RCC 7860 (cell line): Measurements from ENCODE around the gene CCR5.

Experiments used
- DNase-seq: peaks from one replicate; pipeline ENCODE4 v3.0.0-alpha.2; 2015; ENCODE audit warnings: low spot score
- FAIRE-seq: peaks from 2 replicates; lab custom pipeline; 2012; peaks lifted over from hg19 to GRCh38; lab: Jason Lieb, UNC

The CCR5 gene

DNA sequence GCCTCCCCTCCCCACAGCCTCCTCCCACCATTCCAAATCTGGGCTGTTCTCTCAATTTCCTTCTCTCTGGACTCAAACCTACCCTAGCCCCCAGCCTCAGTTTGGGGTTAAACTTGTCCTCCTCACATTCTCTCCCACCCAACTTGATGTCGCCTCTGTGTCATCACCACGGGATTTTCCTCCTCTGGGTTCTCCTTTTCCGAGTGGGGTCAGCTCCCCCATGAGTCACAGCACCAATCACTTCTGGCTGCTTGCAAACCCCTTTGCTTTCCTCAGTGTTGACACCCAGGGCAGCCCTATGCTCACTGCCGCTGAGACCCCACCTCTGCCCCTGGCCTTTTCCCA, 35.7 kb downstream of the CCR5 start:
- DNase-seq (no peak), FAIRE-seq (no peak)

DNA sequence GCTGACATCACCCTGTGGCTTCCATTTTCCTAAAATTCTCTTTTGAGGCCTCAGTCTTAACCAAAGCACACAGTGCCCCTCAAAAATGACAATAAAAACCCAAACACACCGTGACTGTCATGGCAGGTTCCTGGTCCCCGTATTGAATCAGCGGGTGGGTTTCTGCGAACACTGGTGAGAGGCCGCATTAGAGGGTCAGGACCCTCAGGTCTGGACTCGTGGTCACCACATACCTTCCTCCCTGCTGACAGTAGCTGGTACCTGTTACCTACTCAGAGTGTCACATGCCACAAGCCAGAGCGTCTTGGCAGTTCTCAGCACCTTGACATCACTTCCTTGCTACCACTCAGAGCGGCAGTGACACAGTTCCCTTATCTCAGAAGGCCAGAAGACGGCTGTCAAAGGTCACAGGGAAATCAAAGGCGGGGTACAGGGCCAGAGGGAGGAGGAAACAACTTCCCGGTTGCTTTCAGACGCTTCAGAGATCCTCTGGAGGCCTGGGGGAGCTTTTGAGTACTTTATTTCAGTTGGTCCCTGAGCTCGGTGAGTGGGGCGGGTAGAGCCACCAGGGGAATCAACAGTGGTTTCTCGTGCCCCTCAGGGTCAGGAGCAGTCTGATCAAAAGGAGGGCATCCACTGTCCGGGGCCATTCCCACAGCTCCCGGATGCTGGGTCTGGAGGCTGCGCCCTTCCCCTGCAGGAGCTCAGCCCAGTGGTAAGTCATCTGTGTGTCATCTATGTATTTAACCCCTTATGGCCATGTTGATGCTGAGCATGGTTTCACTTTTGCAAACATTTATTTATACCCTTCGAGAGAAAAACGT, 36.3 kb downstream of the CCR5 start, which contains the start of the genes CCR5AS and CCRL2:
Gene CCR5AS (minus strand): TSS at position 279 of the 824 bp plus-strand sequence.
Gene CCRL2 (plus strand): TSS at position 472 of the 824 bp plus-strand sequence. CDS start 821 bp downstream, outside the sequence.
- FAIRE-seq = no peak
- DNase-seq = peak; percentile 61

DNA sequence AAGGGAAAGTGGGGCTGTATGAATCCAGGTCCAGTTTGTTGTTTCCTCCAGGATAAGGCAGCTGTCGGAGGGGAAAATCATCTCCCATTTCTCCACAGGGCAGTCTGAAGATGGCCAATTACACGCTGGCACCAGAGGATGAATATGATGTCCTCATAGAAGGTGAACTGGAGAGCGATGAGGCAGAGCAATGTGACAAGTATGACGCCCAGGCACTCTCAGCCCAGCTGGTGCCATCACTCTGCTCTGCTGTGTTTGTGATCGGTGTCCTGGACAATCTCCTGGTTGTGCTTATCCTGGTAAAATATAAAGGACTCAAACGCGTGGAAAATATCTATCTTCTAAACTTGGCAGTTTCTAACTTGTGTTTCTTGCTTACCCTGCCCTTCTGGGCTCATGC, 37.2 kb downstream of the CCR5 start:
- FAIRE-seq (no peak), DNase-seq (no peak)

DNA sequence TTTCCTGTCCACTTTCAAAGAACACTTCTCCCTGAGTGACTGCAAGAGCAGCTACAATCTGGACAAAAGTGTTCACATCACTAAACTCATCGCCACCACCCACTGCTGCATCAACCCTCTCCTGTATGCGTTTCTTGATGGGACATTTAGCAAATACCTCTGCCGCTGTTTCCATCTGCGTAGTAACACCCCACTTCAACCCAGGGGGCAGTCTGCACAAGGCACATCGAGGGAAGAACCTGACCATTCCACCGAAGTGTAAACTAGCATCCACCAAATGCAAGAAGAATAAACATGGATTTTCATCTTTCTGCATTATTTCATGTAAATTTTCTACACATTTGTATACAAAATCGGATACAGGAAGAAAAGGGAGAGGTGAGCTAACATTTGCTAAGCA, 38.1 kb downstream of the CCR5 start:
- FAIRE-seq (no peak), DNase-seq (no peak)

DNA sequence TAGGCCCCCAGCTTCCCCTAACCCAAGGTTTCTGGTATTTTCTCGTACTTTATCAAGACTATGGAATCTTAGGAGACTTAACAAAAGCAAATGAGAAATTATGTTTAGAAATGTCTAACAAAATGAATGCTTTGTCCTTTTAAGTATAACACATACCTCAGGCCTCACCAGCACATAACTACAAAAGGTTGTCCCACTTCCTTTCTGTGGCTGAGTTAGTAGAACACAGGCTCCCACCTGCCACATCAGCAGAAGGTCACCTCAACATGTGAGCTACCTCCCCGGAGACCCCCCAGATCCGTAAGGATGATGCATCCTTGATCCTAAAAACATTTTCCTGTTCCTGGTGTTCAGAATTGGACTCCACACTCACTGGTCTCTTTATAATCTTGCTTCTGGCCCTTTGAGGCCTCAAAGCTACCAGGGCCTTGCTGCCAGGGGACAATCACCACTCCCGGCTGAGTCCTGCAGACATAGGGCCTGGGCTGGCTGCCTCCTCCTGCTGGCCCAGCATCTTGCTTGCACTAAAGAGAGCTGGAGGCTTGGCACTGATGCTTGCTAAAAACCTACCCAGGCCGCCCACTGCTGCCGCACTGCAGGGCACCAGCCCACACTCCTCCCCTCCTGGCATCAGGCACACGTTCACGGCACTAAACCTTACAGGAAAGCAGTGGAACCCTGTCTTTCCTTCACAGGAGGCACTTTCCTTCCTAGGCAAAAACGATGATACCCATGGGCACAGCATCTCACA, 39.2 kb downstream of the CCR5 start:
- no peak for DNase-seq
- FAIRE-seq = no peak

DNA sequence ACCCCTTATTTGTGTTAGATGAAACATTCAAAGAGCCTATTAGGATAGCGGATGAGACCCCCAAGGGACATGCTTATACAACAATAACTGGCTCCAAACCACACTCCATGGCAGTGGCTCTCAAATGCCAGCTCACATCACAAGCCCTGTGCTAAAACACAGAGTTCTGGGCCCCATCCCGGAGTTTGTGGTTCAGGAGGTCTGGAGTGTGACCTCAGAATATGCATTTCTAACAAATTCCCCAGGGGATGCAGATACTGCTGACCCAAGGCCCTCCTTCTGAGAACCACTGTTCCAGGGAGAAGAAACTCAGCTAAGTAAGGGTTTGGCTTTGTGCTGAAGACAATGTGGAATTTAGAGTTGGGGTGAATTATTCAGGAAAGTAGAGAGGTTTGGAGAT, 39.9 kb downstream of the CCR5 start:
- FAIRE-seq (no peak), DNase-seq (no peak)

DNA sequence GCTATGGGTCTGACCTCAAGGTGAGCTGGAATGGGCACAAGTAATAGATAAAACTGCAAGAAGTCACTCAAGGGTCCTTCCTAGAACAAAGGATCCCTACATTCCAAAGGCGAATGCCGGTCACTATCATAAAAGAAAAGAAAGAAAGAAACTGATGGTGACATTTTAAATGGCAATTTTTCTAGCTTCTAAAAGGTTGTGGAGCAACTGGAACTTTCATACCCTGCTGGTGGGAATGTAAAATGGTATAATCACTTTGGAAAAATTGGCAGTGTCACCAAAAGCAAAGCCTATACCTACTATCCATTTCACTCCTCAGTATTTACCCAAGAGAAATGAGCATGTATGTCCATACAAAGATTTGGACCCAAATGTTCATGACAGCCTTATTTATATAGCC, 40.5 kb downstream of the CCR5 start:
- FAIRE-seq = no peak
- no peak for DNase-seq

DNA sequence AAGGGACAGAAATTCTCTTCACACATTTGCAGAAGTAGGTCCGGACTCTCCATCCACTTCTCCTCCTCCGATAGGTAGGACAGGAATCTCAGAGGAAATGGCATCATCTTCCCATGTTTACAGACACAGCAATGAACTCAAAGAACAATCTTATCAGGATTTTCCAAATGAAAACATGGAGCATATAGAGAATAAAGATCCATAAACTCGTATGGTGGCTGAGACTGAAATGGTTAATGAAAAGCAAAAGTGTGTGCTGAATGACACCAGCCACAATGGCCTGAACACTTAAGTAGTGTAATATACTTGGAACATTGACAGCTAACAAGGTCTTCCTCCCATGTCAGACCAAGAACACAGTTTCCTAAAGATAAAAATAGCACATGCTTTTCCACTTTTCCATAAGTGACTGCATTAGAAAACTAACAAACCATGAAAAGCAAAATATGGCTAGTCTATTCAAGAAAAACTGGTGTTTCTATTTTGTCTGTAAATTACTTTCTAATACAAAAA, 42.1 kb downstream of the CCR5 start:
- no peak for DNase-seq
- FAIRE-seq = no peak

DNA sequence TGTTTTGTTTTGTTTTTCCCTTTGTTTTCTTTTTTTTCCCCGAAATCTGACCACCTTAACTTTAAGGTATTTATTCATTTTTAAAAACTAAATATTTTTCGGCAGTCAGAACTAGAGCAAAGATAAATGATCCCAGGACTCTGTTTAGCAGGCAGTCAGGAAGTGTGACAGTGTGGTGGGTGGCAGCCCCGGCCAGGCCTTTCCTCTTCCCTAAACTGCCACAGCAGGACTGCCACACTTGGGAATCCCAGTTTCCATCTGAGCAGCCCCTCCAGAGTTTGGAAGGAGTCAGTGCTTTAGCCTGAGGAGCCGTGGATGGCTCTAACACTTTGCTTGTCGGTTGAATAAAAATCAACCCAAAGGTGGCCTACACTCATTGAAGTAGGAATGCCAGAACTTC, 43.2 kb downstream of the CCR5 start:
- DNase-seq (no peak), FAIRE-seq (no peak)

DNA sequence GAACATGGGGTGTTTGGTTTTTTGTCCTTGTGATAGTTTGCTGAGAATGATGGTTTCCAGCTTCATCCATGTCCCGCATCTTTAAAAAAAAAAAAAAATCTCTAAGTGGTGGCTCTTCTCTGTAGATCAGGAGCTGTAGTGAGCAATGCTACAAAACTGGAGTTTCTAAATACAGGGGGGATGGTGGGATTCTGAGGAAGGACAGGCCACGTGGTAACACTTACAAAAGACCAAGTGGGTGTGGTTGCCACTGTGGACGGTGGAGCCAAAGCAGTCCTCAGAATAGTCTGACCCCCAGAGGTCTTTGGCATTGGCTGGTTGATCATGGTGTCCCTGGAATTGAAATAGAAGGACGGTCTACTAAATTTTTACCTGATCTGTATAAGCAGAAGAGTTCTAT, 44.0 kb downstream of the CCR5 start:
- DNase-seq (no peak), FAIRE-seq (no peak)

DNA sequence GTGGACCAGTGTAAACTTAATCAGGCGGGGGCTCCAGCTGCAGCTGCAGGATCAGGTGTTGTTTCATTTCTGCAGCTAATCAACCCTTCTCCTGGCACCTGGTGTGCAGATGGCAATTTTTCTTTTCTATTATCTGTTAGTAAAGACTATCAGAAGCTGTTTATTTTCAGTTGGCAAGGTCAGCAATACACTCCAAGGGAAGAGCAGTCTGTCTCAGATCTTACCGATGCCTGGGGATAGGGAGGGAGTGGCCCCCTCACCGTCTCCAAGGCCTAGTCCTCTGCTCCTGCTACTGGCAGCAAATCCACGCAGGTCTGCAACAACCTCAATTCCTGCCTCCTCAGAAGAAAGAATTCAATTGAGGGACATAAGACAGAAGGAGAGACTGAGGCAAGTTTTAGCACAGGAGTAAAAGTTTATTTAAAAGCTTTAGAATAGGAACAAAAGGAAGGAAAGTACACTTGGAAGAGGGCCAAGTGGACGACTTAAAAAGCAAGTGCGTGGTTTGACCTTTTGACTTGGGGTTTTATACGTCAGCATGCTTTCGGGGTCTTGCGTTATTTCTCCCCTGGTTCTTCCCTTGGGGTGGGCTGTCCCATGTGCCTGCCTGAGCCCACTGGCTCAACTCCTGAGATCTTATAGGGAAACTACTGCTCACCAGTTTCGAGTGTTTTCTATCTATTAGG, 45.5 kb downstream of the CCR5 start:
- DNase-seq (no peak), FAIRE-seq (no peak)

DNA sequence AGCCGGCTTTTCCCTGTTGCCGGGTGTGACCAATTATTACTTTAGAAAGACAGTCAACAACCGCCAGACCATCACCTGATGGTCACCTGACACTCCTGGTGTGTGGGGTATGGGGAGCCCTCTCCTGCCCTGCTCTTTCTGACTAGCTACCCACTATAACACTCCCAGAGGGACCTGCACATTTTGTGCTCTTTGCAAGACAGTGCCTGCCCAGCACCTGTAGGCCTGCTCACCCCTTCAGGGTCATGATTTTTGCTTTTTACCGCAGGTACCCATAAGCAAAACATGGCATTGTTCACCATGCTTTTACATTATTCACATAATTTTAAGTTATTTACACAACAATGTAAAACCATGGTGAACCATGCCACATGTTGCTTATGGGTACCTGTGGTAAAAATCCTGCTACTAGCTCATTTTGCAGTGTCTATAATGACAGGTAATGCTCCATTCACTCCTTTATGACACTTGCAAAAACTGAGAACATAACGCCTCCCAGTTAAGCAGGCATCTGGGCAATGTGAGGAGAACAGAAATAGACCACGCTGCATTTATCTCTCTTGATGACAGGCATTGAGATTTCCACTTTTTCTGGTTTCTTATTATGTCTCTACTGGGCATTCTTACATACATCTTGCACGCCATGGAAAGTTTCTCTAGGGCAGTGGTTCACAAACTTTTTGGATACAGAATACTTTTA, 46.2 kb downstream of the CCR5 start:
- FAIRE-seq (no peak), DNase-seq (no peak)

DNA sequence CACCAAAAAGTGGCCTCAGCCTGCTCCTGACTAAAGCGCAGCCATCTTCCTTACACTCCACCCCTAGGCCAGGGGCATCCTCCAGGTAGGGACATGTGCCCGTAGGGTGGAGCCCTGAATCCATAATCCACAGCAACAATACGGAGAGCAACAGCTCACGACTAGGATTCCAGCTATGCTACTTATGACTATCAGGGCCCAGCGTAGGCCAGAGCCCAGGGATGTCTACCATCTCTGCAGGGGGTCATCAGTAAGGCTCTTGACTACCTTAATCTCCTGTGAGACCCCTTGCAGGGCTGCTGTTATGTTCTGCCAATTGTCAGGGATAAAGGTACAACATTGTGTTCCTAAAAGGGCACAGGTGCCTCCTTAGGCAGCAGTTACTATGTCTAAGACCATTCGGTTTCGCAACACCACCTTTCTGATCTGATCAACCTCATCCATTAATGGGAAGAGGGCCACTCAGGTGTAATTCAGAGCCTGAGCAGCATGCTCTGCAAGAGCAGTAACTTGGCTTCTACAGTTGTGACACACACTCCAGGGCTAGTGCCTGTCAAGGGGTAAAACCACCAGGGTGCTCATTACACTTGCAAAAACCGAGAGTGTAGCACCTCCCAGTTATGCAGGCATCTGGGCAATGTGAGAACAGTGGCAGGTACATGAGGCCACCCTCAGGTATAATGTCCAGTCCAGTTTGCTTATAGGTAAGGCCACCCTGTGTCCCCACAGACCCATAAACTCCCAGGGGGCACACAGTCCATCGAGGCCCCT, 47.3 kb downstream of the CCR5 start:
- no peak for FAIRE-seq

DNA sequence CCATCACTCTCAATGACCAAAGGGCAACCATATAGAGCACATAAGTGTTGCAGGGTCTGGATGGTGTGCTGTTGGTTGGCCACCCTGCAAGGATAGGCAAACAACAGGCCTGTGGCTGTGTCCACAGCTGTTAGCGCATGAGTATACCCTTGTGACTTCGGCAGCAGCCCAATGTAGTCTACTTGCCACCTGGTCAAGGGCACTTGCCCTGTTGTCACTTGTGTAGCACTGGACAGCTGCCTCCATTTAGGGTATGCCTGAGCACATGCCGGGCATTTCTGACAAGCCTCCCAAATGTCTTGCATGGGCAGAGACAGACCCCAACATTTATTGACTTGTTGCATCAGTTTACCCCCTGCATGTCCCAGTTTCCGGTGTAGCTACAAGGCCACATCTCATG, 49.1 kb downstream of the CCR5 start:
- FAIRE-seq (no peak), DNase-seq (no peak)

More for the DNA sequence above, 47.3 kb downstream of the CCR5 start:
- no peak for DNase-seq

DNA sequence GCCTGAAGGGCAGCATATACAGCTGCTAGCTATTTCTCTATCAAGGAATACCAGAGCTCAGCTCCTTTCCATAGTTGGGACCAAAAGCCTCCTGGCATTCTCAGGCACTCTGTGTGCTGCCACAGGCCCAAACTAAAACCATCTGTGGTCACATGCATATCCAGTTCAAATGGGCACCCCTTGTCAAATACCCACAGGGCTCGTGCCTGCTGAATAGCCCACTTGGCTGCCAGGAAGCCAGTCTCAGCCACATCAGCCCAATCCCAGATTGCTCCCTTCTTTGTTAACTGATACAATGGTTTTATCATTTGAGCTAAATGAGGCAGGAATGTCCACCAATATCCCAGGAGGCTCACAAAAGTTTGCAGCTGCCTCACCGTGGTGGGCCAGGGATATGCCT, 50.2 kb downstream of the CCR5 start:
- no peak for FAIRE-seq
- no peak for DNase-seq

DNA sequence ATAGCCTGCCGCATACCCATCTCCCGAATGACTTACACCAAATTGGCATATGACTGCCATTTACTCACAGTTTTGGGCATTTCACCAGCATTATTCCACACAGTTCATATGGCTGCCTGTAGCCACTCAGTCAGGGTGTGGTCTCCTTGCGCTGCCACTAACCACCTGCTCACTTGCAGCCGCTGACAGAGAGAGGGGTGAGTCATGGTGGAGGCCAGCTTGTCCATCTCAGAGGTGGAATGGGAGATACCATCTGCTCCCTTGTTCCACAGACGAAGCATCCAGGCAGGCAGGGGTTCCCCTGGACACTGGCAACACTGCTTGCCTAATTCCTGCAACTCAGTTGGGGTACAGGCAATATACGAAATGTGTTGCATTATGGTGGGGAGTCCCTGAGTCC, 51.9 kb downstream of the CCR5 start:
- FAIRE-seq = no peak

DNA sequence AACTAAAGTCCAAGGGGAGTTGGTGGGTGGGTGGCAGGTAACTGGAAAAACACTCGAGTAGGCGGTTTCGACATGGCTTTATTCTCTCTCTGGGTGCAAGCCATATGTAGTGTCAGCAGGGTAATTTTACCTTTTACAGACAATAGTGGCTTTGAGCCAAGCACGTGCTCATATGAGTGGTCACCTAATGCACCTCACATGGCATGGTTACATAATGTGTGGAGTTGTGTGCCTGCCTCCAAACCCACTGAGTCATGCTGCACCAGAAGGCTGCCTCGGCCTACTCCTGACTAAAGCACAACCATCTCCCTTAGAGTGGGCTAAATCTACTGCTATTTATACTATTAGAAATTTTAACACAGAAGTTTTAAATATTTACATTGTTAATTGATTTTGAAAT, 52.8 kb downstream of the CCR5 start:
- FAIRE-seq (no peak), DNase-seq (peak; percentile 42)

More for the DNA sequence above, 51.9 kb downstream of the CCR5 start:
- DNase-seq = peak; percentile 6
